SU-DHL-6 (cell line): ENCODE measurements around the gene SCO1.

Experiments used
- CTCF ChIP-seq: fragments of 200-600 bp; sonication (generic); IDR thresholded peaks from one replicate; pipeline ENCODE4 v1.5.1; 2017; ENCODE audit warnings: antibody characterized with exemption, mild to moderate bottlenecking, low read length, moderate library complexity; ENCODE audit not compliant: insufficient read depth, poor library complexity, severe bottlenecking
- EZH2phosphoT487 ChIP-seq: fragments of 200-600 bp; sonication (generic), shearing (Covaris generic); conservative IDR thresholded peaks from 2 replicates; pipeline ENCODE4 v1.6.1; 2018; ENCODE audit warnings: mild to moderate bottlenecking, antibody characterized with exemption, low read length, moderate library complexity, mixed read lengths

- TF ChIP-seq CTCF (no peak), EZH2phosphoT487 (no peak)
Measured at GRCh38 chr17:10738521-10739258, 41.4 kb upstream of the SCO1 start.
